Naive thymus-derived CD4-positive, alpha-beta T cell (primary cell): ENCODE data around the gene TMEM100. TPM values are rescaled to one million over a fixed set of nuclear protein-coding genes. Genes with fewer than 3 reads are reported as not detected.

Source experiments
- ATAC-seq: fragments of 150-1000 bp; cut with Tn5 transposase; 2 replicates; pipeline ENCODE4 v1.10.0; 2021; ENCODE audit warnings: mild to moderate bottlenecking, moderate library complexity
- CTCF ChIA-PET: fragments of 350-600 bp; sonication (Branson Sonifier 250); formaldehyde crosslinking; loops from one replicate; lab custom pipeline; 2021; ENCODE audit warnings: antibody characterized with exemption; lab: Charles Lee
- POLR2A ChIA-PET: fragments of 350-600 bp; sonication (Branson Sonifier 250); formaldehyde crosslinking; loops from one replicate; lab custom pipeline; 2021; ENCODE audit warnings: antibody characterized with exemption, inconsistent platforms; lab: Charles Lee
- DNase-seq, 9 donors: peaks; one replicate each; pipeline versions ENCODE4 v3.0.0 to v3.0.0-alpha.2; 2020 to 2022; ENCODE audit warnings: mixed read lengths in 1 of 9
- H3K27ac ChIP-seq: one replicate; pipeline ENCODE4 v1.7.0; 2013; ENCODE audit warnings: mild to moderate bottlenecking, low read depth, low read length, moderate library complexity
- H3K27me3 ChIP-seq, 2 donors: one replicate each; pipeline ENCODE4 v1.7.0; 2013; ENCODE audit warnings: low read length in 2 of 2, mild to moderate bottlenecking in 2 of 2, moderate library complexity in 2 of 2; ENCODE audit not compliant: control insufficient read depth in 2 of 2, insufficient read depth in 2 of 2
- H3K36me3 ChIP-seq, 3 experiments: 1 replicate in 2 of 3; 2 replicates in 1 of 3; pipeline ENCODE4 v1.7.0; 2013; ENCODE audit warnings: low read length in 3 of 3, mild to moderate bottlenecking in 3 of 3, moderate library complexity in 1 of 3; ENCODE audit not compliant: insufficient read depth in 3 of 3, control insufficient read depth in 2 of 3
- H3K4me1 ChIP-seq, 2 donors: one replicate each; pipeline ENCODE4 v1.7.0; 2013; ENCODE audit warnings: low read length in 2 of 2, mild to moderate bottlenecking in 2 of 2, moderate library complexity in 1 of 2; ENCODE audit not compliant: control insufficient read depth in 2 of 2, insufficient read depth in 2 of 2
- H3K4me3 ChIP-seq: 2 replicates; pipeline ENCODE4 v1.7.0; 2013; ENCODE audit warnings: mild to moderate bottlenecking, low read length
- H3K9me3 ChIP-seq, 3 experiments: 1 replicate in 2 of 3; 2 replicates in 1 of 3; pipeline ENCODE4 v1.7.0; 2013; ENCODE audit warnings: low read length in 3 of 3; ENCODE audit not compliant: control insufficient read depth in 2 of 3
- H3K27ac Mint-ChIP-seq, 9 donors: one replicate each; pipeline ENCODE4 v1.8.0; 2020 to 2022; ENCODE audit warnings: mixed read lengths in 9 of 9, mild to moderate bottlenecking in 8 of 9, moderate library complexity in 5 of 9, inconsistent platforms in 2 of 9
- H3K27me3 Mint-ChIP-seq, 5 donors: one replicate each; pipeline ENCODE4 v1.8.0; 2021 to 2022; ENCODE audit warnings: mixed read lengths in 5 of 5, mild to moderate bottlenecking in 1 of 5
- H3K36me3 Mint-ChIP-seq, 5 donors: one replicate each; pipeline ENCODE4 v1.8.0; 2020 to 2022; ENCODE audit warnings: mixed read lengths in 5 of 5, mild to moderate bottlenecking in 3 of 5, inconsistent platforms in 1 of 5
- H3K4me1 Mint-ChIP-seq, 7 donors: one replicate each; pipeline ENCODE4 v1.8.0; 2020 to 2022; ENCODE audit warnings: mixed read lengths in 7 of 7, mild to moderate bottlenecking in 3 of 7, inconsistent platforms in 1 of 7
- H3K4me3 Mint-ChIP-seq, 10 donors: one replicate each; pipeline ENCODE4 v1.8.0; 2020 to 2022; ENCODE audit warnings: mild to moderate bottlenecking in 10 of 10, mixed read lengths in 10 of 10, moderate library complexity in 6 of 10, inconsistent platforms in 2 of 10
- H3K9me3 Mint-ChIP-seq, 11 donors: one replicate each; pipeline ENCODE4 v1.8.0; 2020 to 2022; ENCODE audit warnings: mixed read lengths in 11 of 11, mild to moderate bottlenecking in 4 of 11, inconsistent platforms in 1 of 11, moderate library complexity in 1 of 11
- intact Hi-C, 2 donors: fragments of 100-400 bp; cut with micrococcal nuclease; formaldehyde crosslinking; loops; one replicate each; pipeline ENCODE4 v1.15.1; 2023
- polyA plus RNA-seq, 2 donors: library from polyadenylated mRNA; unstranded; fragments of 300-500 nt; fragmentation: Illumina TruSeq; gene quantifications; one replicate each; pipeline ENCODE4 v1.2.3, GENCODE V29; 2021
- total RNA-seq, 6 experiments: library from RNA in 5 of 6; stranded (reverse) in 5 of 6; gene quantifications; 1 replicate in 5 of 6; 2 replicates in 1 of 6; pipeline ENCODE4 v1.2.3 and lab custom pipeline; 2021 to 2026

The TMEM100 gene
- total and polyA plus RNA-seq, 7 experiments from 2014 or later, result not detected

GRCh38 chr17:55764610-55765009 lies 41.9 kb upstream of the TMEM100 start:
- Histone ChIP-seq H3K4me1 (no peaks in the 10 kb centered on the region), H3K4me3 (no peak overlapping the region), H3K9me3 (no peaks in the 10 kb centered on the region), H3K27ac (no peak overlapping the region), H3K27me3 (no peaks in the 10 kb centered on the region), H3K36me3 (no peaks in the 10 kb centered on the region)
- Mint-ChIP-seq H3K36me3 (peaks cover 0 to 15% (median 5%) of the 10 kb centered on the region in 5 donors), H3K4me1 (peaks cover 0 to 6% (median 0%) of the 10 kb centered on the region in 7 donors), H3K9me3 (peaks cover 0 to 3% (median 0%) of the 10 kb centered on the region in 11 donors), H3K4me3 (no peak overlapping the region), H3K27ac (no peak overlapping the region), H3K27me3 (no peaks in the 10 kb centered on the region)
- ChIA-PET CTCF (no interaction called here), POLR2A (no interaction called here)
- DNase-seq (no peak), ATAC-seq (no peak)
- intact Hi-C loops, result no loop called here

- peaks cover 0 to 3% (median 0%) of the 10 kb centered on the region in 11 donors for H3K9me3 Mint-ChIP-seq
- CTCF ChIA-PET, result no interaction called here
Observed at GRCh38 chr17:55763856-55764255, 41.2 kb upstream of the TMEM100 start.

GRCh38 chr17:55762086-55762858 lies 39.6 kb upstream of the TMEM100 start:
- H3K4me1 ChIP-seq, result no peaks in the 10 kb centered on the region
- H3K4me3 Mint-ChIP-seq, result no peak overlapping the region
- H3K9me3 Mint-ChIP-seq, result peaks cover 0 to 3% (median 0%) of the 10 kb centered on the region in 11 donors
- ATAC-seq, result no peak
- no peak for DNase-seq
- H3K27me3 ChIP-seq, result no peaks in the 10 kb centered on the region
- H3K27ac ChIP-seq, result no peak overlapping the region
- no peak overlapping the region for H3K4me3 ChIP-seq
- H3K36me3 Mint-ChIP-seq, result peaks cover 0 to 5% (median 0%) of the 10 kb centered on the region in 5 donors
- no peaks in the 10 kb centered on the region for H3K9me3 ChIP-seq
- no peaks in the 10 kb centered on the region for H3K27me3 Mint-ChIP-seq
- no peaks in the 10 kb centered on the region for H3K36me3 ChIP-seq
- CTCF ChIA-PET, result no interaction called here
- POLR2A ChIA-PET, result no interaction called here
- no peak overlapping the region for H3K27ac Mint-ChIP-seq
- intact Hi-C loops, result no loop called here
- peaks cover 0 to 6% (median 0%) of the 10 kb centered on the region in 7 donors for H3K4me1 Mint-ChIP-seq

More at GRCh38 chr17:55763856-55764255, 41.2 kb upstream of the TMEM100 start:
- Mint-ChIP-seq H3K27ac (no peak overlapping the region), H3K27me3 (no peaks in the 10 kb centered on the region), H3K4me3 (no peak overlapping the region), H3K4me1 (peaks cover 0 to 6% (median 0%) of the 10 kb centered on the region in 7 donors), H3K36me3 (peaks cover 0 to 9% (median 5%) of the 10 kb centered on the region in 5 donors)
- no peaks in the 10 kb centered on the region for H3K27me3 ChIP-seq
- no peaks in the 10 kb centered on the region for H3K9me3 ChIP-seq
- H3K4me3 ChIP-seq, result no peak overlapping the region
- ATAC-seq (no peak), DNase-seq (no peak)
- intact Hi-C loops, result no loop called here
- no peaks in the 10 kb centered on the region for H3K4me1 ChIP-seq
- no peak overlapping the region for H3K27ac ChIP-seq
- H3K36me3 ChIP-seq, result no peaks in the 10 kb centered on the region
- POLR2A ChIA-PET, result no interaction called here

- no peak overlapping the region for H3K27ac ChIP-seq
- Mint-ChIP-seq H3K4me3 (no peak overlapping the region), H3K4me1 (peaks cover 0 to 6% (median 0%) of the 10 kb centered on the region in 7 donors), H3K36me3 (peaks cover 0 to 9% (median 0%) of the 10 kb centered on the region in 5 donors), H3K27ac (no peak overlapping the region), H3K9me3 (peaks cover 0 to 3% (median 0%) of the 10 kb centered on the region in 11 donors), H3K27me3 (no peaks in the 10 kb centered on the region)
- no peak for ATAC-seq
- H3K9me3 ChIP-seq, result no peaks in the 10 kb centered on the region
- CTCF ChIA-PET, result interaction anchor here (0.8 kb wide), 1 partner anchor 234 kb away, joined by 3 read pairs; no protein-coding TSS in a partner anchor
- no peak for DNase-seq
- intact Hi-C loops, result no loop called here
- H3K36me3 ChIP-seq, result no peaks in the 10 kb centered on the region
- POLR2A ChIA-PET, result no interaction called here
- no peaks in the 10 kb centered on the region for H3K27me3 ChIP-seq
- no peaks in the 10 kb centered on the region for H3K4me1 ChIP-seq
- H3K4me3 ChIP-seq, result no peak overlapping the region
Observed at GRCh38 chr17:55760643-55761355, 38.1 kb upstream of the TMEM100 start.

GRCh38 chr17:55758171-55758570 lies 35.5 kb upstream of the TMEM100 start:
- Mint-ChIP-seq H3K27ac (no peak overlapping the region), H3K4me1 (peaks cover 0 to 5% (median under 1%) of the 10 kb centered on the region in 7 donors), H3K4me3 (no peak overlapping the region), H3K27me3 (no peaks in the 10 kb centered on the region), H3K36me3 (peaks cover 0 to 8% (median 0%) of the 10 kb centered on the region in 5 donors), H3K9me3 (no peaks in the 10 kb centered on the region)
- ATAC-seq, result no peak
- Histone ChIP-seq H3K36me3 (no peaks in the 10 kb centered on the region), H3K4me3 (no peak overlapping the region), H3K27ac (no peak overlapping the region), H3K4me1 (no peaks in the 10 kb centered on the region), H3K9me3 (no peaks in the 10 kb centered on the region), H3K27me3 (no peaks in the 10 kb centered on the region)
- ChIA-PET POLR2A (no interaction called here), CTCF (interaction anchor here (0.6 kb wide), 1 partner anchor 522 kb away, joined by 3 read pairs; no protein-coding TSS in a partner anchor)
- intact Hi-C loops, result loop anchor here in 1 of 2 donors (10.0 kb wide), 1 partner anchor 493 kb away; the partner anchor contains the start of gene HLF
- DNase-seq, result no peak

- CTCF ChIA-PET, result no interaction called here
- H3K27me3 Mint-ChIP-seq, result no peaks in the 10 kb centered on the region
- no peak for DNase-seq
- H3K27me3 ChIP-seq, result no peaks in the 10 kb centered on the region
- H3K9me3 Mint-ChIP-seq, result no peaks in the 10 kb centered on the region
- intact Hi-C loops, result loop anchor here in 1 of 2 donors (10.0 kb wide), 1 partner anchor 493 kb away; the partner anchor contains the start of gene HLF
- H3K27ac Mint-ChIP-seq, result peak overlapping the region in 1 of 9 donors; percentile 70
- H3K36me3 ChIP-seq, result no peaks in the 10 kb centered on the region
- H3K4me1 Mint-ChIP-seq, result peaks cover 0 to 7% (median 4%) of the 10 kb centered on the region in 7 donors
- peaks cover 0 to 8% (median 0%) of the 10 kb centered on the region in 5 donors for H3K36me3 Mint-ChIP-seq
- no peaks in the 10 kb centered on the region for H3K9me3 ChIP-seq
- no peak for ATAC-seq
- H3K4me3 Mint-ChIP-seq, result no peak overlapping the region
- no peak overlapping the region for H3K4me3 ChIP-seq
- POLR2A ChIA-PET, result no interaction called here
- no peaks in the 10 kb centered on the region for H3K4me1 ChIP-seq
- no peak overlapping the region for H3K27ac ChIP-seq
Observed at GRCh38 chr17:55757659-55758058, 35.0 kb upstream of the TMEM100 start.
